Calu3 (cell line): Measurements from ENCODE around the gene TBL1X. TPM values are rescaled to one million over a fixed set of nuclear protein-coding genes. Genes with fewer than 3 reads are reported as not detected.

Experiments used
- BruUV-seq: library from RNA; stranded (reverse); fragments of 400-500 nt; replicated peaks from 2 replicates; lab custom pipeline; 2021; lab: Mats Ljungman, UMichigan
- CTCF ChIA-PET: fragments of 300-600 bp; sonication (Branson Sonifier 250); formaldehyde crosslinking; loops from one replicate; lab custom pipeline; 2022; ENCODE audit warnings: antibody characterized with exemption; lab: Charles Lee
- DNase-seq: peaks from one replicate; pipeline ENCODE4 v3.0.0; 2022
- H3K27ac Mint-ChIP-seq: one replicate; pipeline ENCODE4 v1.8.0; 2022; ENCODE audit warnings: mixed read lengths; ENCODE audit not compliant: unreplicated experiment
- H3K27me3 Mint-ChIP-seq: one replicate; pipeline ENCODE4 v1.8.0; 2022; ENCODE audit warnings: mixed read lengths; ENCODE audit not compliant: unreplicated experiment
- H3K36me3 Mint-ChIP-seq: one replicate; pipeline ENCODE4 v1.8.0; 2022; ENCODE audit warnings: mild to moderate bottlenecking, moderate library complexity, mixed read lengths; ENCODE audit not compliant: insufficient read depth, unreplicated experiment
- H3K4me1 Mint-ChIP-seq: one replicate; pipeline ENCODE4 v1.8.0; 2022; ENCODE audit warnings: mild to moderate bottlenecking, low read depth, mixed read lengths; ENCODE audit not compliant: unreplicated experiment
- H3K4me3 Mint-ChIP-seq: one replicate; pipeline ENCODE4 v1.8.0; 2022; ENCODE audit warnings: mild to moderate bottlenecking, low read depth, moderate library complexity, mixed read lengths; ENCODE audit not compliant: unreplicated experiment
- H3K9me3 Mint-ChIP-seq: one replicate; pipeline ENCODE4 v1.8.0; 2022; ENCODE audit warnings: low read depth, mixed read lengths; ENCODE audit not compliant: unreplicated experiment
- intact Hi-C: fragments of 100-400 bp; cut with micrococcal nuclease; formaldehyde crosslinking; loops from one replicate; pipeline ENCODE4 v1.10.0; 2022; ENCODE audit not compliant: unreplicated experiment
- total RNA-seq: library from RNA; stranded (reverse); gene quantifications from 2 replicates; pipeline ENCODE4 v1.2.3, GENCODE V29; 2022
- TF ChIP-seq, protein P1 (sequence below): fragments of 200-600 bp; IDR thresholded peaks from one replicate; pipeline ENCODE4 v1.8.0; 2022; ENCODE audit warnings: antibody characterized with exemption; ENCODE audit not compliant: unreplicated experiment

The TBL1X gene
- total RNA-seq, 1 experiment from 2014 or later: 25.0 TPM

DNA sequence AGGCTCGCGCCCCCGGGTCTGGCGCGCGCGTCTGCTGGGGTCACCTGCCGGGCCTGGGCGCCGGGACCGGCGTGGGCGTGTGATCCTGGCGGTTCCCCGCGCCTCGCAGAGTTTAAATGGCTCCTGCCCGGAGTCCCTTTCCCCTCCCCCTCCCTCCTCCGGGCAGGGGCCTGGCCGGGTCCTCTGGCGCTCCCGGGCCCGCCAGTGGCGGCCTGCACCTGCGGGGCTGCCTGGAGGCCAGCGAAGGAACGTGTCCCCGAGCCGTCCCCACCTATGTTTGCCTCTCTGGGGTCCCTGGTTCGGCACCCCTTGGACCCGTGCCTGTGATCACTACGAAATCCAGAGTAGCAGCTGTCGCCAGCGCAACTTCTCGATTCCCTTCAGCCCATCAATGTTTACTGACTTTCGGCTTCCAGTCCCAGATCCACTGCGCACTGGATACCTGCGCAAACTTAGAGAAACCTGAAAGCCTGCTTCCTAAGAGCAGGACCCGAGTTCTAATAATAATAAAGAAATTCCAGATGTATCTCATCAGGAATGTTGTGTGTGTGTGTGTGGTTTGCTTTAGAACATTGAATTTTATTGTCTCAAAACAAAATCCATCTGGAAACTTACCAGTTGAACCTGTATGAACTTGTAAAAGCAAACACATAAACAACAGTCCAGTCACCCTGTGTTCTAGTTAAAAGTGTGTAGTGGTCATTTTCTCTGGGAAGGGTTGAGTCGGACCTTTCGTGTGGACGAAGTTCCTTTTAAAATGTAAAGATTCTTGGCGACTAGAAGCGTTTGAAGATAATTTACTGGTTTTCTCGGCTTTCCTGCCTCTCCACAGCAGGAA lies 322.2 kb downstream of the TBL1X start:
- peak; percentile 43 for DNase-seq
- no peak overlapping the region for H3K27ac Mint-ChIP-seq
- CTCF ChIA-PET: no interaction called here
- H3K4me1 Mint-ChIP-seq: peaks cover 22% of the 10 kb centered on the region
- intact Hi-C loops: loop anchor here (5.0 to 10.0 kb wide), 2 partner anchors 58 to 80 kb away; no protein-coding TSS in a partner anchor
- peaks cover 22% of the 10 kb centered on the region for H3K36me3 Mint-ChIP-seq
- H3K4me3 Mint-ChIP-seq: peak overlapping the region; percentile 70
- H3K9me3 Mint-ChIP-seq: no peaks in the 10 kb centered on the region
- H3K27me3 Mint-ChIP-seq: no peaks in the 10 kb centered on the region
- BruUV-seq: TSS peak; percentile 66
- TF ChIP-seq, protein P1, sequence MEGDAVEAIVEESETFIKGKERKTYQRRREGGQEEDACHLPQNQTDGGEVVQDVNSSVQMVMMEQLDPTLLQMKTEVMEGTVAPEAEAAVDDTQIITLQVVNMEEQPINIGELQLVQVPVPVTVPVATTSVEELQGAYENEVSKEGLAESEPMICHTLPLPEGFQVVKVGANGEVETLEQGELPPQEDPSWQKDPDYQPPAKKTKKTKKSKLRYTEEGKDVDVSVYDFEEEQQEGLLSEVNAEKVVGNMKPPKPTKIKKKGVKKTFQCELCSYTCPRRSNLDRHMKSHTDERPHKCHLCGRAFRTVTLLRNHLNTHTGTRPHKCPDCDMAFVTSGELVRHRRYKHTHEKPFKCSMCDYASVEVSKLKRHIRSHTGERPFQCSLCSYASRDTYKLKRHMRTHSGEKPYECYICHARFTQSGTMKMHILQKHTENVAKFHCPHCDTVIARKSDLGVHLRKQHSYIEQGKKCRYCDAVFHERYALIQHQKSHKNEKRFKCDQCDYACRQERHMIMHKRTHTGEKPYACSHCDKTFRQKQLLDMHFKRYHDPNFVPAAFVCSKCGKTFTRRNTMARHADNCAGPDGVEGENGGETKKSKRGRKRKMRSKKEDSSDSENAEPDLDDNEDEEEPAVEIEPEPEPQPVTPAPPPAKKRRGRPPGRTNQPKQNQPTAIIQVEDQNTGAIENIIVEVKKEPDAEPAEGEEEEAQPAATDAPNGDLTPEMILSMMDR: no peak

DNA sequence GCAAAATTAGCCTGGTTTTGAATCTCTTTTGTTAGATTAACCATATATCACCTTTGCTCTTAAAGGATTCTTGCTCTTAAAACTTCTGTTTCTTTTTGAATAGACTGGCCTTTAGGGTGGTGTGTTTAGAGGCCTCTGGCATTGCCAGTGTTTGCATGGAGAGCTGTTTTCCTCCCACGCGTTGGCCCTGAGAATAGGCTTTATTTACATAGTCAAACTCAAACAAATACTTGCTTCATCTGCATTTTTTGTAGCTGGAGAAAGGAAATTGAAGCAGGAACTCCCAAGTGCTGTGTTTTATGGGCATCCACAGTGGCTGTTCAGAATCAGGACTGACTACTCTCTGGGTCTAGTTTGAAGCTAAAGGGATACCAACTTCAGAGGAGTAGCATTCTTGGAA lies 324.1 kb downstream of the TBL1X start:
- H3K9me3 Mint-ChIP-seq: no peaks in the 10 kb centered on the region

DNA sequence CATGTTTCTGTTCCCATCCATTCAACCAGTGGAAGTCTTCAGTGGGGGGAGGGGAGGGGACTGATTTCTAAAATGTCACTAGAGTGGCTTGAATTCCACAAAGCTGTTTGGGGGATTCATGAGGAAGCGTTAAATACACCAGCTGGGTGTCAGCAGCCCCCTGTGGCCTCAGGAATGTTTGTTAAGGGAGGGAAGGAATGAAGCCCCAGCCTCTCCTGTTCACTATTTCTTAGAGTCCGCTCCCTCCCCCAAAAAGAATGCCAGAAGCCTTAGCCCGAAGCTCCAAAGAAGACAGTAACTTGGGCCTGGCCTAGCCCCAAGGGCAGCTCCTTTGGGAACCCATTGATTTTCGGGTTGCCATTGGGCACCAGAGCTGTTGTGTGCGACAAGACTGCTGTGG lies 324.7 kb downstream of the TBL1X start:
- peaks cover 22% of the 10 kb centered on the region for H3K4me1 Mint-ChIP-seq
- H3K4me3 Mint-ChIP-seq: no peak overlapping the region
- H3K9me3 Mint-ChIP-seq: no peaks in the 10 kb centered on the region
- intact Hi-C loops: loop anchor here (5.0 to 10.0 kb wide), 2 partner anchors 55 to 78 kb away; no protein-coding TSS in a partner anchor
- TF ChIP-seq, protein P1: no peak
- DNase-seq: no peak
- peaks cover 22% of the 10 kb centered on the region for H3K36me3 Mint-ChIP-seq
- no peak overlapping the region for H3K27ac Mint-ChIP-seq
- no peaks in the 10 kb centered on the region for H3K27me3 Mint-ChIP-seq
- CTCF ChIA-PET: no interaction called here
- BruUV-seq: no TSS peak

More for the DNA sequence above, 324.1 kb downstream of the TBL1X start:
- no peak overlapping the region for H3K27ac Mint-ChIP-seq
- DNase-seq: peak; percentile 22
- TF ChIP-seq, protein P1: no peak
- no peaks in the 10 kb centered on the region for H3K27me3 Mint-ChIP-seq
- intact Hi-C loops: loop anchor here (5.0 to 10.0 kb wide), 2 partner anchors 56 to 78 kb away; no protein-coding TSS in a partner anchor
- H3K4me3 Mint-ChIP-seq: peak overlapping the region; percentile 70
- CTCF ChIA-PET: no interaction called here
- peaks cover 22% of the 10 kb centered on the region for H3K36me3 Mint-ChIP-seq
- no TSS peak for BruUV-seq
- H3K4me1 Mint-ChIP-seq: peaks cover 22% of the 10 kb centered on the region
